ENCODE measurements around the gene MRPS35. TPM values are rescaled to one million over a fixed set of nuclear protein-coding genes. Genes with fewer than 3 reads are reported as not detected.

The MRPS35 gene
- total RNA-seq, 2 donors from 2014 or later = 59.1 to 72.2 TPM

GRCh38 chr12:27796128-27796527 is 85.5 kb downstream of the MRPS35 start:
- intact Hi-C loops (cut with DNase I, micrococcal nuclease) = no loop called here
- no peak for ATAC-seq
- no peak for DNase-seq

- DNase-seq = no peak
- ATAC-seq = no peak
- intact Hi-C loops (cut with DNase I, micrococcal nuclease) = no loop called here
Observed at GRCh38 chr12:27797301-27798025, 86.8 kb downstream of the MRPS35 start.

- ATAC-seq (no peak), DNase-seq (no peak)
- intact Hi-C loops (cut with DNase I, micrococcal nuclease) = no loop called here
Observed at GRCh38 chr12:27800819-27801218, 90.2 kb downstream of the MRPS35 start.

- intact Hi-C loops (cut with DNase I, micrococcal nuclease) = no loop called here
- ATAC-seq (no peak), DNase-seq (no peak)
Observed at GRCh38 chr12:27801630-27802029, 91.0 kb downstream of the MRPS35 start.

GRCh38 chr12:27802511-27802910 is 91.9 kb downstream of the MRPS35 start:
- no peak for ATAC-seq
- DNase-seq = no peak
- intact Hi-C loops (cut with DNase I, micrococcal nuclease) = no loop called here

- intact Hi-C loops (cut with DNase I, micrococcal nuclease) = no loop called here
- no peak for DNase-seq
- no peak for ATAC-seq
Observed at GRCh38 chr12:27802936-27803335, 92.3 kb downstream of the MRPS35 start.

- no peak for ATAC-seq
- no peak for DNase-seq
- intact Hi-C loops (cut with DNase I, micrococcal nuclease) = no loop called here
Observed at GRCh38 chr12:27805238-27805637, 94.6 kb downstream of the MRPS35 start.

Other genes starting within 250 kb of the MRPS35 start
- gene PPFIBP1, start 186.6 kb upstream of the MRPS35 start, total RNA-seq = 10 to 100 TPM; 40.9 to 43.1 TPM
- gene REP15, start 14.4 kb upstream of the MRPS35 start, total RNA-seq = 10 to 100 TPM; 53.9 to 59.1 TPM
- gene KLHL42, start 69.4 kb downstream of the MRPS35 start, total RNA-seq = 10 to 100 TPM; 18.1 to 23.8 TPM
- not detected for gene MANSC4, start 69.4 kb downstream of the MRPS35 start, total RNA-seq

Measured in left colon (tissue), 2 donors.